Epithelial cell of esophagus (primary cell): ENCODE measurements around the gene CYSLTR2.
"Not testable (repeated sequence)": the region's sequence is repeated elsewhere in the genome, so short reads cannot be mapped to it uniquely, and the experiment has no call there.

Source experiments
- DNase-seq: peaks from one replicate; pipeline ENCODE4 v3.0.0; 2010; ENCODE audit warnings: low read depth
- H3K4me3 ChIP-seq: 2 replicates; pipeline ENCODE4 v1.5.1; 2011; ENCODE audit warnings: mild to moderate bottlenecking, low read length, control low read depth
- CTCF ChIP-seq: IDR thresholded peaks from 2 replicates; pipeline ENCODE4 v1.5.1; 2011; ENCODE audit warnings: low read depth, mild to moderate bottlenecking, low read length, control low read depth, inconsistent platforms; ENCODE audit not compliant: insufficient read depth; ENCODE audit errors: missing control alignments

Gene CYSLTR2

DNA sequence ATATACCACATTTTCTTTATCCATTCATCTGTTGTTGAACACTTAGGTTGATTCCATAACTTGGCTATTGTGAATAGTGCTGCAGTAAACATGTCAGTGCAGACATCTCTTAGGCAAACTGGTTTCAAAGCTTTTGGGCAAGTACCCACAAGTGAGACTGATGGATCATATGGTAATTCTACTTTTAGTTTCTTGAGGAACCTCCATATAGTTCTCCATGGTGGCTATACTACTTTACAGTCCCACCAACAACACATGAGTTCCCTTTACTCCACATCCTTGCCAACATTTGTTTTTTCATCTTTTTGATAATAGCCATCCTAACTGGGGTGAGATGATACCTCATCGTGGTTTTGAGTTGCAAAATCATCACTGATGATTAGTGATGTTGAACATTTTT is 8.5 kb downstream of the CYSLTR2 start:
- TF ChIP-seq CTCF = no peak
- peak; percentile 78 for DNase-seq
- no peak overlapping the region for H3K4me3 ChIP-seq

GRCh38 chr13:48667136-48667535 is 13.4 kb downstream of the CYSLTR2 start:
- H3K4me3 ChIP-seq = no peak overlapping the region
- DNase-seq = no peak
- TF ChIP-seq CTCF = no peak

GRCh38 chr13:48671421-48671820 is 17.7 kb downstream of the CYSLTR2 start:
- not testable (repeated sequence) for DNase-seq, H3K4me3 ChIP-seq

DNA sequence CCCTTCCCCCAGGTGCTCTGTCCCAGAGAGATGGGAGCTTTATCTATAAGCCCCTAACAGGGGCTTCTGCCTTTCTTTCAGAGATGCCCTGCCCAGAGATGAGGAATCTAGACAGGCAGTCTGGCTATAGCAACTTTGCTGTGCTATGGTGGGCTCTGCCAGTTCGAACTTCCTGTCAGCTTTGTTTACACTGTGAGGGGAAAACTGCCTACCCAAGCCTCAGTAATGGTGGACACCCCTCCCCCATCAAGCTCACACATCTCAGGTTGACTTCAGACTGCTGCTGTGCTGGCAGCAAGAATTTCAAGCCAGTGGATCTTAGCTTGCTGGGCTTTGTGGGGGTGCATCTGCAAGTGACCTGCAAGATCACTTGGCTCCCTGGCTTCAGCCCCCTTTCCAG is 21.5 kb downstream of the CYSLTR2 start:
- TF ChIP-seq CTCF = no peak
- no peak for DNase-seq
- H3K4me3 ChIP-seq = no peak overlapping the region

GRCh38 chr13:48678316-48678715 is 24.6 kb downstream of the CYSLTR2 start:
- no peak for TF ChIP-seq CTCF
- no peak overlapping the region for H3K4me3 ChIP-seq
- no peak for DNase-seq

- TF ChIP-seq CTCF = no peak
- no peak overlapping the region for H3K4me3 ChIP-seq
- DNase-seq = no peak
Measured at GRCh38 chr13:48679941-48680680, 26.4 kb downstream of the CYSLTR2 start.

- DNase-seq = no peak
- no peak for TF ChIP-seq CTCF
- no peak overlapping the region for H3K4me3 ChIP-seq
Measured at GRCh38 chr13:48680756-48681392, 27.1 kb downstream of the CYSLTR2 start.
